SU-DHL-6 (cell line): ENCODE results near the gene HBZ.

Source experiments
- CTCF ChIP-seq: fragments of 200-600 bp; sonication (generic); IDR thresholded peaks from one replicate; pipeline ENCODE4 v1.5.1; 2017; ENCODE audit warnings: antibody characterized with exemption, mild to moderate bottlenecking, low read length, moderate library complexity; ENCODE audit not compliant: insufficient read depth, poor library complexity, severe bottlenecking
- EZH2phosphoT487 ChIP-seq: fragments of 200-600 bp; sonication (generic), shearing (Covaris generic); conservative IDR thresholded peaks from 2 replicates; pipeline ENCODE4 v1.6.1; 2018; ENCODE audit warnings: mild to moderate bottlenecking, antibody characterized with exemption, low read length, moderate library complexity, mixed read lengths

- TF ChIP-seq CTCF (peak; percentile 50), EZH2phosphoT487 (no peak)
These were observed 34.8 kb upstream of the HBZ start for GRCh38 chr16:117379-118365.
